ENCODE measurements around the gene MLN.

MLN gene

DNA sequence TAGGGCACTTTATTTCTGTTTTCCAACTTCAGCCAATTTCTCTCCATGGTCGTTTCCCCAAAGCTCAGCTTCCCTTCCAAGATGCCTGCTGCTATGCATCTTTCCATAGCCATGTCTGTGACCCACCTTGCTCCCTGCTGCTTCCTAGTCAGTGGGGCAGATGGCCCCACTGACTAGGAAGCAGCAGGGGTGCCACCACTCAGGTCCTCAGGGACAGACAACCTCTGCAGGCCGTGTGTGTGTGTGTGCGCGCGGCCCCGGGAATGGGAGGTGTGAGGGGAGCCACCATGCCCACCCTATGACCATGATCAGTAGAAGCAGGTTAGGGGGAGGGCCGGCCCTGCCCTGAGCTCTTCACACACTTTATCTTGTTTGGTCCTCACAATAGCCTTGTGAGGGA lies 54.4 kb downstream of the MLN start:
- no peaks in the 10 kb centered on the region for H3K79me2 ChIP-seq (ENCODE audit: control insufficient read depth, low read length)
- H3K4me1 ChIP-seq (ENCODE audit: control insufficient read depth, low read length) = no peaks in the 10 kb centered on the region
- no peak overlapping the region for H3K4me3 ChIP-seq (ENCODE audit: low read length)
- H3K9me3 ChIP-seq (ENCODE audit: control insufficient read depth, insufficient read depth, low read length) = no peaks in the 10 kb centered on the region
- no peaks in the 10 kb centered on the region for H3F3A ChIP-seq (ENCODE audit: control insufficient read depth, insufficient read depth)
- TF ChIP-seq EZH2phosphoT487 (IDR thresholded peaks at IDR 0.05; ENCODE audit: borderline replicate concordance, low read length) = no peak
- TF ChIP-seq, protein P1, sequence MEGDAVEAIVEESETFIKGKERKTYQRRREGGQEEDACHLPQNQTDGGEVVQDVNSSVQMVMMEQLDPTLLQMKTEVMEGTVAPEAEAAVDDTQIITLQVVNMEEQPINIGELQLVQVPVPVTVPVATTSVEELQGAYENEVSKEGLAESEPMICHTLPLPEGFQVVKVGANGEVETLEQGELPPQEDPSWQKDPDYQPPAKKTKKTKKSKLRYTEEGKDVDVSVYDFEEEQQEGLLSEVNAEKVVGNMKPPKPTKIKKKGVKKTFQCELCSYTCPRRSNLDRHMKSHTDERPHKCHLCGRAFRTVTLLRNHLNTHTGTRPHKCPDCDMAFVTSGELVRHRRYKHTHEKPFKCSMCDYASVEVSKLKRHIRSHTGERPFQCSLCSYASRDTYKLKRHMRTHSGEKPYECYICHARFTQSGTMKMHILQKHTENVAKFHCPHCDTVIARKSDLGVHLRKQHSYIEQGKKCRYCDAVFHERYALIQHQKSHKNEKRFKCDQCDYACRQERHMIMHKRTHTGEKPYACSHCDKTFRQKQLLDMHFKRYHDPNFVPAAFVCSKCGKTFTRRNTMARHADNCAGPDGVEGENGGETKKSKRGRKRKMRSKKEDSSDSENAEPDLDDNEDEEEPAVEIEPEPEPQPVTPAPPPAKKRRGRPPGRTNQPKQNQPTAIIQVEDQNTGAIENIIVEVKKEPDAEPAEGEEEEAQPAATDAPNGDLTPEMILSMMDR (IDR thresholded peaks at IDR 0.05; ENCODE audit: low read depth, low read length, poor library complexity, severe bottlenecking) = no peak
- H4K20me1 ChIP-seq (ENCODE audit: control insufficient read depth, insufficient read depth, low read depth, low read length) = no peaks in the 10 kb centered on the region
- H3K9me2 ChIP-seq (replicated peaks; ENCODE audit: control insufficient read depth, low read length) = no peaks in the 10 kb centered on the region
- no peak overlapping the region for H3K4me2 ChIP-seq (ENCODE audit: low read length)
- H3K36me3 ChIP-seq (ENCODE audit: control insufficient read depth, low read length) = no peaks in the 10 kb centered on the region
- H3K27me3 ChIP-seq (ENCODE audit: control insufficient read depth, low read length) = peaks cover 11% of the 10 kb centered on the region; the same call in 1 of the 2 replicates
- no peak overlapping the region for H3K27ac ChIP-seq (ENCODE audit: low read depth, low read length)

DNA sequence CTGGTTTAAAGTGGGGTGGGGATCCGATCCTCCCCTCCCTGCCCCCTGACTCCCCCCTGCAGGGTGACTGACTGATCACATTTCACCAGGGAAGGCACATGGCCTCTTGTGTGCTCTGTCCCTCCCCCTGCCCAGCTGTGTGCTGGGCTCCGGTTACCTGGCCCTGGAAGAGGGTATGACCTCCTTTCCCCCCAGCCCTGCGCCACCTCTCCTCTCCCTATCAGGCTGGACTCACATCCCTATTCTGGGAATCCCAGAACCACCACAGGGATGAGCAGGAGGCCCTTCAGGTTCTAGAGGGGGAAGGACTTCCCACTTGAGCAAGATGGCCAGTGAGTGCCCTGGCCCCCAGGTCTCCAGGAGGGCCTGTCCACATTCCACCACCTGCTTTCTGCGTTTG lies 55.0 kb downstream of the MLN start:
- Histone ChIP-seq H3K4me3 (ENCODE audit: low read length) (no peak overlapping the region), H3K79me2 (ENCODE audit: control insufficient read depth, low read length) (no peaks in the 10 kb centered on the region), H4K20me1 (ENCODE audit: control insufficient read depth, insufficient read depth, low read depth, low read length) (no peaks in the 10 kb centered on the region), H3K36me3 (ENCODE audit: control insufficient read depth, low read length) (no peaks in the 10 kb centered on the region), H3K27me3 (ENCODE audit: control insufficient read depth, low read length) (peaks cover 16% of the 10 kb centered on the region), H3K9me3 (ENCODE audit: control insufficient read depth, insufficient read depth, low read length) (no peaks in the 10 kb centered on the region), H3K27ac (ENCODE audit: low read depth, low read length) (no peak overlapping the region), H3K4me2 (ENCODE audit: low read length) (no peak overlapping the region), H3F3A (ENCODE audit: control insufficient read depth, insufficient read depth) (no peaks in the 10 kb centered on the region), H3K9me2 (replicated peaks; ENCODE audit: control insufficient read depth, low read length) (no peaks in the 10 kb centered on the region), H3K4me1 (ENCODE audit: control insufficient read depth, low read length) (no peaks in the 10 kb centered on the region)
- no peak for TF ChIP-seq EZH2phosphoT487 (IDR thresholded peaks at IDR 0.05; ENCODE audit: borderline replicate concordance, low read length)
- TF ChIP-seq, protein P1 (IDR thresholded peaks at IDR 0.05; ENCODE audit: low read depth, low read length, poor library complexity, severe bottlenecking) = no peak

DNA sequence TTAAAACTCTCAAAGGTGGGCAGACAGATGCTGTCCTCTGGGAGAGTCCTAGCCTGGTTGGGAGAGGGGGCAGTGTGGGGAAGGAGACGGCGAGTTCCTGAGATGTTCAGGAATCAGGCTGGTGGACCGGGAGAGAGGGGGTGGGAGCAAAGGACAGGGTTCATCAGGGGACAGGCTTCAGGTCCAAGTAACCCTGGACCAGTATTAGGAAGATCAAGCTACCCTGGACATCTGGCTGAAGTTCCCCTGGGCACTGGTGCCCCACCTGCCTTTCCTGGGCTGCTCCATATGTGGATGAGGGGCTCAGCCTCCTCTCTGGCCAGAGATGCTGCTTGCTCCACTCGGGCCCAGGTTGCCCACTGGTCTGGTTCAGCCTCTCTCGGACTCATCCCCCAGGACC lies 56.0 kb downstream of the MLN start:
- no peak overlapping the region for H3K4me3 ChIP-seq (ENCODE audit: low read length)
- H3K9me2 ChIP-seq (replicated peaks; ENCODE audit: control insufficient read depth, low read length) = no peaks in the 10 kb centered on the region
- H3K36me3 ChIP-seq (ENCODE audit: control insufficient read depth, low read length) = no peaks in the 10 kb centered on the region
- H3K4me1 ChIP-seq (ENCODE audit: control insufficient read depth, low read length) = no peaks in the 10 kb centered on the region
- H4K20me1 ChIP-seq (ENCODE audit: control insufficient read depth, insufficient read depth, low read depth, low read length) = no peaks in the 10 kb centered on the region
- H3K27me3 ChIP-seq (ENCODE audit: control insufficient read depth, low read length) = peaks cover 25% of the 10 kb centered on the region
- TF ChIP-seq EZH2phosphoT487 (IDR thresholded peaks at IDR 0.05; ENCODE audit: borderline replicate concordance, low read length) = no peak
- TF ChIP-seq, protein P1 (IDR thresholded peaks at IDR 0.05; ENCODE audit: low read depth, low read length, poor library complexity, severe bottlenecking) = no peak
- no peaks in the 10 kb centered on the region for H3F3A ChIP-seq (ENCODE audit: control insufficient read depth, insufficient read depth)
- H3K9me3 ChIP-seq (ENCODE audit: control insufficient read depth, insufficient read depth, low read length) = no peaks in the 10 kb centered on the region
- no peak overlapping the region for H3K4me2 ChIP-seq (ENCODE audit: low read length)
- no peak overlapping the region for H3K27ac ChIP-seq (ENCODE audit: low read depth, low read length)
- no peaks in the 10 kb centered on the region for H3K79me2 ChIP-seq (ENCODE audit: control insufficient read depth, low read length)
